Measurements from ENCODE around the gene TP53RK.

DNA sequence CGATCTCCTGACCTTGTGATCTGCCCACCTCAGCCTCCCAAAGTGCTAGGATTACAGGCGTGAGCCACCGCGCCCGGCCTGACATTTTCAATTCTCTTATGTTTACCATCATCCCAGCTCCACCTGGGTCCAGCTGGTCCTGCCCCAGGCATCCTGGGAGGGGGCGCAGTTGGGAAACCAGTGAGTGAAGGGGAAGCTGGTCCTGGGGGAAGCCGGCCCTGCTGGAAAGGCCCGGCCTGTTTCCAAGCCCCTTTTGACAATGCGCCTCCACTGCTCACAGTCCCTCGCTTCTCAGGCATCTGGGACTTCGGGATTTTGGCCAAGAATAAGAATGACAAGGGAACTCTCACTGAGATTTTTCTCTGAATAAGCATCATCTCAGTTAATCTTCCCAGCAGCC is 52.2 kb downstream of the TP53RK start:
- TF ChIP-seq, protein P1, sequence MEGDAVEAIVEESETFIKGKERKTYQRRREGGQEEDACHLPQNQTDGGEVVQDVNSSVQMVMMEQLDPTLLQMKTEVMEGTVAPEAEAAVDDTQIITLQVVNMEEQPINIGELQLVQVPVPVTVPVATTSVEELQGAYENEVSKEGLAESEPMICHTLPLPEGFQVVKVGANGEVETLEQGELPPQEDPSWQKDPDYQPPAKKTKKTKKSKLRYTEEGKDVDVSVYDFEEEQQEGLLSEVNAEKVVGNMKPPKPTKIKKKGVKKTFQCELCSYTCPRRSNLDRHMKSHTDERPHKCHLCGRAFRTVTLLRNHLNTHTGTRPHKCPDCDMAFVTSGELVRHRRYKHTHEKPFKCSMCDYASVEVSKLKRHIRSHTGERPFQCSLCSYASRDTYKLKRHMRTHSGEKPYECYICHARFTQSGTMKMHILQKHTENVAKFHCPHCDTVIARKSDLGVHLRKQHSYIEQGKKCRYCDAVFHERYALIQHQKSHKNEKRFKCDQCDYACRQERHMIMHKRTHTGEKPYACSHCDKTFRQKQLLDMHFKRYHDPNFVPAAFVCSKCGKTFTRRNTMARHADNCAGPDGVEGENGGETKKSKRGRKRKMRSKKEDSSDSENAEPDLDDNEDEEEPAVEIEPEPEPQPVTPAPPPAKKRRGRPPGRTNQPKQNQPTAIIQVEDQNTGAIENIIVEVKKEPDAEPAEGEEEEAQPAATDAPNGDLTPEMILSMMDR (IDR thresholded peaks at IDR 0.05; ENCODE audit: low read depth, low read length, poor library complexity, severe bottlenecking), result no peak
- TF ChIP-seq EZH2phosphoT487 (IDR thresholded peaks at IDR 0.05; ENCODE audit: borderline replicate concordance, low read length), result no peak

Measured in DOHH2 (cell line).